Dermis microvascular lymphatic vessel endothelial cell (primary cell): ENCODE results near the gene RAD51B. TPM values are rescaled to one million over a fixed set of nuclear protein-coding genes. Genes with fewer than 3 reads are reported as not detected.
"Not testable (repeated sequence)": the region's sequence is repeated elsewhere in the genome, so short reads cannot be mapped to it uniquely, and the experiment has no call there.

Experiments used
- DNase-seq, 2 donors: peaks; one replicate each; pipeline versions ENCODE4 v3.0.0 to v3.0.0-alpha.2; 2010; ENCODE audit warnings: low read depth in 2 of 2
- total RNA-seq: library from RNA; depleted of rRNA; stranded (reverse); fragments of >200 nt; gene quantifications from 2 replicates; pipeline ENCODE4 v1.2.1, GENCODE V29; 2014

RAD51B gene
- total RNA-seq, 1 donor from 2014 or later = 9.2 TPM

GRCh38 chr14:68691792-68692118 is 872.2 kb downstream of the RAD51B start:
- DNase-seq = no peak

- no peak for DNase-seq
Measured at GRCh38 chr14:68692216-68692615, 872.6 kb downstream of the RAD51B start.

- no peak for DNase-seq
Measured at GRCh38 chr14:68692916-68693771, 873.6 kb downstream of the RAD51B start.

- DNase-seq = no peak
Measured at GRCh38 chr14:68693926-68694325, 874.3 kb downstream of the RAD51B start.

- no peak for DNase-seq
Measured at GRCh38 chr14:68694516-68695235, 875.1 kb downstream of the RAD51B start.

- peak; percentile 60 to 97 for DNase-seq
Measured at GRCh38 chr14:68695326-68695768, 875.8 kb downstream of the RAD51B start.

GRCh38 chr14:68695856-68696255 is 876.3 kb downstream of the RAD51B start:
- peak; percentile 42 to 59 for DNase-seq

- no peak for DNase-seq
Measured at GRCh38 chr14:68696266-68696665, 876.7 kb downstream of the RAD51B start.

- no peak for DNase-seq
Measured at GRCh38 chr14:68696721-68697495, 877.3 kb downstream of the RAD51B start.

GRCh38 chr14:68698773-68699172 is 879.2 kb downstream of the RAD51B start:
- DNase-seq = not testable (repeated sequence)

GRCh38 chr14:68701001-68701741 is 881.6 kb downstream of the RAD51B start:
- DNase-seq = no peak

GRCh38 chr14:68702135-68702534 is 882.6 kb downstream of the RAD51B start:
- no peak for DNase-seq

- no peak for DNase-seq
Measured at GRCh38 chr14:68702578-68702977, 883.0 kb downstream of the RAD51B start.

GRCh38 chr14:68703093-68703492 is 883.5 kb downstream of the RAD51B start:
- peak in 1 of 2 donors; percentile 71 for DNase-seq

GRCh38 chr14:68704736-68705720 is 885.4 kb downstream of the RAD51B start:
- no peak for DNase-seq

GRCh38 chr14:68705741-68706283 is 886.2 kb downstream of the RAD51B start:
- DNase-seq = no peak

GRCh38 chr14:68707482-68707881 is 887.9 kb downstream of the RAD51B start:
- no peak for DNase-seq

GRCh38 chr14:68708343-68708742 is 888.8 kb downstream of the RAD51B start:
- no peak for DNase-seq

- no peak for DNase-seq
Measured at GRCh38 chr14:68709007-68709406, 889.4 kb downstream of the RAD51B start.

- DNase-seq = no peak
Measured at GRCh38 chr14:68710776-68711175, 891.2 kb downstream of the RAD51B start.
